ENCODE data around the gene MINPP1. TPM values are rescaled to one million over a fixed set of nuclear protein-coding genes. Genes with fewer than 3 reads are reported as not detected.

MINPP1 gene
- total RNA-seq, 1 donor from 2014 or later: 31.5 TPM

DNA sequence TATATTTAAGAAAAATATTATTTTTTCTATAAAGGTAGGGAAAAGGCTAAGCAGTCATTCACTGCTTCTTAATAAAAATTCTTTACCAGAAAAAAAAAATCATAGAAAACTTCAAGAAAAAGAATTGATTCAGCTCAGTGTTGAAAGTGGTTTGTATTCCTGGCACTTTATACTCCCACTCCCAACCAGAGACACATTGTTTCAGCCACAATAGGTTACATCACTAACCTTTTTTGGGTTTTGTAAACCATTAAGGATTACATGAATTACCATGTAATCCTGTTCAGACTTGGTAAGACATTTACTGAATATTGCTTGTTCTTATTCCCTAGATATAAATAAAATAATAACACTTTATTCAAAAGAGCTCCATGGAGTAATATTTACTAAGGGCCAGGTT is 46.6 kb downstream of the MINPP1 start:
- DNase-seq (ENCODE audit: low spot score, unreplicated experiment): no peak
- H3K36me3 Mint-ChIP-seq (ENCODE audit: insufficient read depth): peaks cover 25% of the 10 kb centered on the region
- no peaks in the 10 kb centered on the region for H3K27me3 Mint-ChIP-seq
- no peak overlapping the region for H3K4me3 Mint-ChIP-seq (ENCODE audit: low read depth)
- TF ChIP-seq, protein P1, sequence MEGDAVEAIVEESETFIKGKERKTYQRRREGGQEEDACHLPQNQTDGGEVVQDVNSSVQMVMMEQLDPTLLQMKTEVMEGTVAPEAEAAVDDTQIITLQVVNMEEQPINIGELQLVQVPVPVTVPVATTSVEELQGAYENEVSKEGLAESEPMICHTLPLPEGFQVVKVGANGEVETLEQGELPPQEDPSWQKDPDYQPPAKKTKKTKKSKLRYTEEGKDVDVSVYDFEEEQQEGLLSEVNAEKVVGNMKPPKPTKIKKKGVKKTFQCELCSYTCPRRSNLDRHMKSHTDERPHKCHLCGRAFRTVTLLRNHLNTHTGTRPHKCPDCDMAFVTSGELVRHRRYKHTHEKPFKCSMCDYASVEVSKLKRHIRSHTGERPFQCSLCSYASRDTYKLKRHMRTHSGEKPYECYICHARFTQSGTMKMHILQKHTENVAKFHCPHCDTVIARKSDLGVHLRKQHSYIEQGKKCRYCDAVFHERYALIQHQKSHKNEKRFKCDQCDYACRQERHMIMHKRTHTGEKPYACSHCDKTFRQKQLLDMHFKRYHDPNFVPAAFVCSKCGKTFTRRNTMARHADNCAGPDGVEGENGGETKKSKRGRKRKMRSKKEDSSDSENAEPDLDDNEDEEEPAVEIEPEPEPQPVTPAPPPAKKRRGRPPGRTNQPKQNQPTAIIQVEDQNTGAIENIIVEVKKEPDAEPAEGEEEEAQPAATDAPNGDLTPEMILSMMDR (IDR thresholded peaks at IDR 0.05; ENCODE audit: unreplicated experiment): no peak
- H3K27ac Mint-ChIP-seq: no peak overlapping the region
- peaks cover 23% of the 10 kb centered on the region for H3K4me1 Mint-ChIP-seq (ENCODE audit: low read depth)
- peaks cover 3% of the 10 kb centered on the region for H3K9me3 Mint-ChIP-seq (ENCODE audit: low read depth)

DNA sequence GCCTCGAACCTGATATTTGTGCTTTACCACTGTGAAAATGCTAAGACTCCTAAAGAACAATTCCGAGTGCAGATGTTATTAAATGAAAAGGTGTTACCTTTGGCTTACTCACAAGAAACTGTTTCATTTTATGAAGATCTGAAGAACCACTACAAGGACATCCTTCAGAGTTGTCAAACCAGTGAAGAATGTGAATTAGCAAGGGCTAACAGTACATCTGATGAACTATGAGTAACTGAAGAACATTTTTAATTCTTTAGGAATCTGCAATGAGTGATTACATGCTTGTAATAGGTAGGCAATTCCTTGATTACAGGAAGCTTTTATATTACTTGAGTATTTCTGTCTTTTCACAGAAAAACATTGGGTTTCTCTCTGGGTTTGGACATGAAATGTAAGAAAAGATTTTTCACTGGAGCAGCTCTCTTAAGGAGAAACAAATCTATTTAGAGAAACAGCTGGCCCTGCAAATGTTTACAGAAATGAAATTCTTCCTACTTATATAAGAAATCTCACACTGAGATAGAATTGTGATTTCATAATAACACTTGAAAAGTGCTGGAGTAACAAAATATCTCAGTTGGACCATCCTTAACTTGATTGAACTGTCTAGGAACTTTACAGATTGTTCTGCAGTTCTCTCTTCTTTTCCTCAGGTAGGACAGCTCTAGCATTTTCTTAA is 47.7 kb downstream of the MINPP1 start:
- DNase-seq (ENCODE audit: low spot score, unreplicated experiment): no peak
- Mint-ChIP-seq H3K27ac (no peak overlapping the region), H3K4me3 (ENCODE audit: low read depth) (no peak overlapping the region)

DNA sequence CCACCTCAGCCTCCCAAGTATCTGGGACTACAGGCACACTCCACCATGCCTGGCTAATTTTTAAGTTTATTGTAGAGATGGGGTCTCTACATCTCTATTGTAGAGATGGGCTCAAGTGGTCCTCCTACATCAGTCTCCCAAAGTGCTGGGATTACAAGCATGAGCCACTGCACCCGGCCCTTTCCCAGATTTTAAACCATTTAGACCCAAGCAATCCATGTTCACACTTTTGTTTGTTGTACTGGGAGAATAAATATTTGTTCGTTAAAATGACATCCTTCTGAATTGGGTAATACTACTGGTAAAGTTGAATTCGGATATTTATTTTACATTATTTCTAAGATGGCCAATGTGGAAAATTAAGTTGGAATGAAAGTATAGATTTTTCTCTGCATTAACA is 52.7 kb downstream of the MINPP1 start:
- Mint-ChIP-seq H3K4me1 (ENCODE audit: low read depth) (peaks cover 2% of the 10 kb centered on the region), H3K9me3 (ENCODE audit: low read depth) (peaks cover 1% of the 10 kb centered on the region), H3K27ac (no peak overlapping the region), H3K4me3 (ENCODE audit: low read depth) (no peak overlapping the region), H3K27me3 (no peaks in the 10 kb centered on the region), H3K36me3 (ENCODE audit: insufficient read depth) (peaks cover 13% of the 10 kb centered on the region)
- TF ChIP-seq, protein P1 (IDR thresholded peaks at IDR 0.05; ENCODE audit: unreplicated experiment): no peak
- DNase-seq (ENCODE audit: low spot score, unreplicated experiment): no peak

More for the DNA sequence above, 47.7 kb downstream of the MINPP1 start:
- peaks cover 22% of the 10 kb centered on the region for H3K36me3 Mint-ChIP-seq (ENCODE audit: insufficient read depth)
- TF ChIP-seq, protein P1 (IDR thresholded peaks at IDR 0.05; ENCODE audit: unreplicated experiment): no peak
- peaks cover 3% of the 10 kb centered on the region for H3K9me3 Mint-ChIP-seq (ENCODE audit: low read depth)
- H3K4me1 Mint-ChIP-seq (ENCODE audit: low read depth): peaks cover 21% of the 10 kb centered on the region
- no peaks in the 10 kb centered on the region for H3K27me3 Mint-ChIP-seq

DNA sequence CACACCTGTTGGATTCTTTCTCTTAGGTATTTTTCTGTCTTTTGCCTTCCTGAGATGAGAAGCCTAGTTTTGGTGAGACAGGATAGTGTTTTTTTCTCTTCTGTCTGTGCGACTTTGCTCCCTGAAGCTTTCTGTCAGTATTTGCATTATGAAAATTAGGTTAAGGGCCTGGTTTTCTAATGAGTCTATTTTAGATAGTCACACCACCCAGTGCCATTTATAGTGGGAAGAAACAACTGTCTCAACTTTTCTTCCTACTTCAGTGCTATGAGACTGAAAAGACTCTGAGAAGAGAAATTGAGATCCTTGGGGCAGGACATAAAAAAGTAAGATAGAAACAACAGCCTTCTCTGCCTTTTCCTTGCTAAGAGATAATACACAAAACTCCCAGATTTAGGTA is 53.6 kb downstream of the MINPP1 start:
- Mint-ChIP-seq H3K4me3 (ENCODE audit: low read depth) (no peak overlapping the region), H3K36me3 (ENCODE audit: insufficient read depth) (peaks cover 6% of the 10 kb centered on the region), H3K27me3 (no peaks in the 10 kb centered on the region), H3K27ac (no peak overlapping the region), H3K4me1 (ENCODE audit: low read depth) (peaks cover 2% of the 10 kb centered on the region), H3K9me3 (ENCODE audit: low read depth) (peaks cover 7% of the 10 kb centered on the region)
- TF ChIP-seq, protein P1 (IDR thresholded peaks at IDR 0.05; ENCODE audit: unreplicated experiment): no peak
- no peak for DNase-seq (ENCODE audit: low spot score, unreplicated experiment)

DNA sequence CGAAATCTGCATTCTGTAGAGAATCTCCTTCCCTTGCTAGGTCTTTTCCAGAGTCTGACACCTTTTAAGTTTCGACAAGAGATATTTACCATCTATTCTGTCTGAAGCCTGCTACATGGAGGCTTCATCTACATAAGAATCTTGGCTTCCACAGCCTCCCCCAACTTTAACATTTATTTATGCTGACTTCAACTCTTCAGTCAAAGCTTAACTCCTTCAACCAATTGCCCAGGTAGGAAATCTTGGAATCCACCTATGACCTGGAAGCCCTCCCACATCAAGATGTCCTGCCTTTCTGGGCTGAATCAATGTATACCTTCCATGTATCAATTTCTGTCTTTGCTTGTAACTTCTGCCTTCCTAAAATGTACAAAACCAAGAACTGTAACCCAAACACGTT is 54.7 kb downstream of the MINPP1 start:
- H3K27ac Mint-ChIP-seq: no peak overlapping the region
- peaks cover 10% of the 10 kb centered on the region for H3K9me3 Mint-ChIP-seq (ENCODE audit: low read depth)
- H3K4me1 Mint-ChIP-seq (ENCODE audit: low read depth): peaks cover 2% of the 10 kb centered on the region
- DNase-seq (ENCODE audit: low spot score, unreplicated experiment): no peak
- TF ChIP-seq, protein P1 (IDR thresholded peaks at IDR 0.05; ENCODE audit: unreplicated experiment): no peak
- H3K36me3 Mint-ChIP-seq (ENCODE audit: insufficient read depth): peaks cover 3% of the 10 kb centered on the region
- H3K4me3 Mint-ChIP-seq (ENCODE audit: low read depth): no peak overlapping the region
- H3K27me3 Mint-ChIP-seq: no peaks in the 10 kb centered on the region

Data from progenitor cell of endocrine pancreas (in vitro differentiated cells).